Keratinocyte (primary cell): ENCODE measurements around the gene SPINT1. TPM values are rescaled to one million over a fixed set of nuclear protein-coding genes. Genes with fewer than 3 reads are reported as not detected.
A peak's percentile ranks its signal among the peaks of the same experiment; 100 is the strongest.

ENCODE experiments used
- DNase-seq: peaks from one replicate; pipeline ENCODE4 v3.0.0-alpha.2; 2011; ENCODE audit warnings: low read depth, missing footprints, low spot score
- FAIRE-seq: peaks from 2 replicates; lab custom pipeline; 2011; peaks lifted over from hg19 to GRCh38; lab: Jason Lieb, UNC
- H2AFZ ChIP-seq: 2 replicates; pipeline ENCODE4 v1.6.0; 2012; ENCODE audit warnings: low read length, control low read depth, inconsistent platforms; ENCODE audit not compliant: control insufficient read depth
- H3K27ac ChIP-seq: 2 replicates; pipeline ENCODE4 v1.5.1; 2011; ENCODE audit warnings: low read length; ENCODE audit not compliant: control insufficient read depth, insufficient read depth
- H3K27me3 ChIP-seq: 3 replicates; pipeline ENCODE4 v1.6.0; 2011; ENCODE audit warnings: low read length; ENCODE audit not compliant: control insufficient read depth, insufficient read depth; ENCODE audit errors: extremely low read depth
- H3K36me3 ChIP-seq, 2 experiments: 2 replicates in 1 of 2; 3 replicates in 1 of 2; pipeline ENCODE4 v1.5.1; 2011; ENCODE audit warnings: low read length in 2 of 2, mild to moderate bottlenecking in 1 of 2; ENCODE audit not compliant: control insufficient read depth in 2 of 2, insufficient read depth in 2 of 2; ENCODE audit errors: extremely low read depth in 1 of 2
- H3K4me1 ChIP-seq: 3 replicates; pipeline ENCODE4 v1.5.1; 2011; ENCODE audit warnings: low read length; ENCODE audit not compliant: control insufficient read depth, insufficient read depth; ENCODE audit errors: extremely low read depth
- H3K4me2 ChIP-seq: 3 replicates; pipeline ENCODE4 v1.6.0; 2011; ENCODE audit warnings: low read depth, low read length; ENCODE audit not compliant: control insufficient read depth, insufficient read depth; ENCODE audit errors: extremely low read depth
- H3K4me3 ChIP-seq, 3 experiments: fragments of 200-600 bp in 1 of 3; sonication (generic) in 1 of 3; 2 replicates in 2 of 3; 3 replicates in 1 of 3; pipeline ENCODE4 v1.5.1; 2011 to 2016; ENCODE audit warnings: low read length in 3 of 3, mild to moderate bottlenecking in 3 of 3, control low read depth in 2 of 3, inconsistent platforms in 1 of 3, low read depth in 1 of 3, mixed read lengths in 1 of 3, mixed run types in 1 of 3, moderate library complexity in 1 of 3; ENCODE audit not compliant: control insufficient read depth in 2 of 3, insufficient read depth in 2 of 3; ENCODE audit errors: extremely low read depth in 1 of 3
- H3K79me2 ChIP-seq: 2 replicates; pipeline ENCODE4 v1.6.0; 2012; ENCODE audit warnings: low read length; ENCODE audit not compliant: control insufficient read depth, insufficient read depth
- H3K9ac ChIP-seq: 3 replicates; pipeline ENCODE4 v1.6.0; 2011; ENCODE audit warnings: low read length; ENCODE audit not compliant: control insufficient read depth, insufficient read depth; ENCODE audit errors: extremely low read depth
- H3K9me1 ChIP-seq: 3 replicates; pipeline ENCODE4 v1.6.0; 2011; ENCODE audit warnings: low read length; ENCODE audit not compliant: control insufficient read depth, insufficient read depth; ENCODE audit errors: extremely low read depth
- H3K9me3 ChIP-seq: 2 replicates; pipeline ENCODE4 v1.5.1; 2012; ENCODE audit warnings: low read depth, low read length; ENCODE audit not compliant: control insufficient read depth
- H4K20me1 ChIP-seq: 3 replicates; pipeline ENCODE4 v1.6.0; 2011; ENCODE audit warnings: low read length; ENCODE audit not compliant: control insufficient read depth, insufficient read depth; ENCODE audit errors: extremely low read depth
- CTCF ChIP-seq, 3 experiments: IDR thresholded peaks in 1 of 3; conservative IDR thresholded peaks in 1 of 3; optimal IDR thresholded peaks in 1 of 3; 2 replicates in 2 of 3; 3 replicates in 1 of 3; pipeline versions ENCODE3 to v1.5.1; 2011; ENCODE audit warnings: low read length in 3 of 3, mild to moderate bottlenecking in 3 of 3, moderate library complexity in 2 of 3, control low read depth in 1 of 3, inconsistent platforms in 1 of 3; ENCODE audit not compliant: insufficient read depth in 2 of 3; ENCODE audit errors: extremely low read depth in 1 of 3
- EZH2 ChIP-seq: IDR thresholded peaks from one replicate; pipeline ENCODE4 v1.6.1; 2012; ENCODE audit warnings: inconsistent platforms, mild to moderate bottlenecking, low read length, moderate library complexity
- dilution Hi-C: fragments of 300-500 bp; cut with MboI; formaldehyde crosslinking; loops from one replicate; pipeline ENCODE4 v1.7.0; 2020; ENCODE audit warnings: low sequenced_read_pairs; ENCODE audit not compliant: extremely low pct_ligation_motif_present
- polyA plus RNA-seq, 5 experiments: library from polyadenylated mRNA; depleted of rRNA in 3 of 5; stranded (reverse) in 3 of 5; stranded (forward) in 1 of 5; unstranded in 1 of 5; fragments of >200 nt; gene quantifications; 1 replicate in 1 of 5; 2 replicates in 3 of 5; 3 replicates in 1 of 5; pipeline versions ENCODE4 v1.2.1 to v1.2.3, GENCODE V29; 2011 to 2012; ENCODE audit warnings: missing spikeins in 2 of 5, low read depth in 1 of 5, low replicate concordance in 1 of 5

Gene SPINT1
- polyA plus RNA-seq, 1 donor (not counting 4 experiments of a cell fraction or from before 2014, with no cell fraction given): 40.9 TPM

- Histone ChIP-seq H3K27me3 (no peaks in the 10 kb centered on the region), H3K4me2 (peak overlapping the region; percentile 97), H3K27ac (peak overlapping the region; percentile 92), H3K36me3 (peaks cover 8 to 26% of the 10 kb centered on the region in 2 experiments), H3K9ac (peak overlapping the region; percentile 85), H2AFZ (no peak overlapping the region), H4K20me1 (peaks cover 21% of the 10 kb centered on the region), H3K9me1 (peaks cover 4% of the 10 kb centered on the region), H3K4me1 (peaks cover 42% of the 10 kb centered on the region), H3K4me3 (peak overlapping the region; percentile 79 to 99 (median 95)), H3K9me3 (no peaks in the 10 kb centered on the region), H3K79me2 (peaks cover 59% of the 10 kb centered on the region)
- dilution Hi-C loops: no loop called here
- FAIRE-seq (peak; percentile 96), DNase-seq (peak; percentile 89)
- no peak for TF ChIP-seq CTCF (optimal IDR thresholded peaks at IDR 0.05 in 1 of 3, IDR thresholded peaks at IDR 0.05 in 1 of 3, conservative IDR thresholded peaks at IDR 0.05 in 1 of 3; ENCODE audit: extremely low read depth in 1 of 3, insufficient read depth in 2 of 3, low read length in 3 of 3)
- TF ChIP-seq EZH2: no peak
These were observed 1.9 kb downstream of the SPINT1 start for GRCh38 chr15:40845511-40846284.

- Histone ChIP-seq H3K4me2 (peak overlapping the region; percentile 97), H4K20me1 (peaks cover 21% of the 10 kb centered on the region), H3K9ac (peak overlapping the region; percentile 85), H3K9me1 (peaks cover 4% of the 10 kb centered on the region), H3K36me3 (peaks cover 13 to 29% of the 10 kb centered on the region in 2 experiments), H3K4me1 (peaks cover 41% of the 10 kb centered on the region), H3K79me2 (peaks cover 68% of the 10 kb centered on the region), H3K27me3 (no peaks in the 10 kb centered on the region), H2AFZ (no peak overlapping the region), H3K27ac (peak overlapping the region; percentile 92), H3K9me3 (no peaks in the 10 kb centered on the region), H3K4me3 (peak overlapping the region; percentile 79 to 99 (median 95))
- no peak for FAIRE-seq
- DNase-seq: no peak
- TF ChIP-seq EZH2 (no peak), CTCF (optimal IDR thresholded peaks at IDR 0.05 in 1 of 3, IDR thresholded peaks at IDR 0.05 in 1 of 3, conservative IDR thresholded peaks at IDR 0.05 in 1 of 3; ENCODE audit: extremely low read depth in 1 of 3, insufficient read depth in 2 of 3, low read length in 3 of 3) (no peak)
- dilution Hi-C loops: no loop called here
These were observed 3.0 kb downstream of the SPINT1 start for GRCh38 chr15:40846841-40847222.
